Lower leg skin (tissue), 3 donors: ENCODE results near the gene SLC37A1.

Source experiments
- CTCF ChIP-seq, 3 donors: fragments of 450-650 bp; IDR thresholded peaks; one replicate each; pipeline ENCODE4 v1.5.1; 2016; ENCODE audit warnings: antibody characterized with exemption in 3 of 3, mild to moderate bottlenecking in 3 of 3, moderate library complexity in 2 of 3
- POLR2A ChIP-seq, 2 donors: fragments of 450-650 bp; IDR thresholded peaks; one replicate each; pipeline ENCODE4 v1.6.1; 2016 to 2017; ENCODE audit warnings: antibody characterized with exemption in 2 of 2, mild to moderate bottlenecking in 1 of 2, moderate library complexity in 1 of 2

- no peak for TF ChIP-seq CTCF (IDR thresholded peaks at IDR 0.05)
- TF ChIP-seq POLR2A (IDR thresholded peaks at IDR 0.05): no peak
Measured at GRCh38 chr21:42575111-42575510, 61.5 kb downstream of the SLC37A1 start.
